ENCODE results near the gene PDZK1IP1.

The PDZK1IP1 gene

GRCh38 chr1:47219001-47219400, 29.2 kb upstream of the PDZK1IP1 start:
- WGBS (ENCODE audit: extremely low coverage, insufficient coverage, insufficient read length), result no CpG with 5 or more reads among the region's 4 CpGs
- H3K9me3 ChIP-seq (ENCODE audit: insufficient read depth, low read depth, low read length), result peaks cover 8% of the 10 kb centered on the region

GRCh38 chr1:47216278-47217059, 26.6 kb upstream of the PDZK1IP1 start:
- H4K91ac ChIP-seq (ENCODE audit: low read depth, low read length), result no peak overlapping the region
- H3K27me3 ChIP-seq (ENCODE audit: insufficient read depth, low read length), result no peaks in the 10 kb centered on the region
- no peaks in the 10 kb centered on the region for H3K4me1 ChIP-seq (ENCODE audit: control insufficient read depth in 1 of 2, insufficient read depth in 2 of 2, low read length in 2 of 2)
- H2AK5ac ChIP-seq (ENCODE audit: low read length), result no peak overlapping the region
- no peaks in the 10 kb centered on the region for H3K79me1 ChIP-seq (ENCODE audit: low read length)
- no peak overlapping the region for H3K14ac ChIP-seq (ENCODE audit: low read length)
- no peaks in the 10 kb centered on the region for H3K36me3 ChIP-seq (ENCODE audit: control insufficient read depth in 1 of 2, insufficient read depth in 2 of 2, low read length in 2 of 2)
- no peak overlapping the region for H2BK12ac ChIP-seq (ENCODE audit: low read length)
- H3K18ac ChIP-seq (ENCODE audit: low read length), result no peak overlapping the region
- no peak overlapping the region for H4K8ac ChIP-seq (ENCODE audit: low read depth, low read length)
- H3K4me3 ChIP-seq (ENCODE audit: low read depth, low read length), result no peak overlapping the region
- H3K79me2 ChIP-seq (ENCODE audit: control insufficient read depth, insufficient read depth, low read length, poor library complexity), result no peaks in the 10 kb centered on the region
- peak; percentile 43 to 62 for DNase-seq
- no peak overlapping the region for H2BK120ac ChIP-seq (ENCODE audit: insufficient read depth, low read length, poor library complexity)
- no peak overlapping the region for H3K4ac ChIP-seq (ENCODE audit: low read depth, low read length)
- H2BK5ac ChIP-seq (ENCODE audit: low read depth, low read length, poor library complexity), result no peak overlapping the region
- H3K27ac ChIP-seq (ENCODE audit: low read depth, low read length), result no peak overlapping the region
- H2AFZ ChIP-seq (ENCODE audit: insufficient read depth, low read length, poor library complexity), result no peak overlapping the region
- no peak overlapping the region for H3K9ac ChIP-seq (ENCODE audit: low read length)
- no peak overlapping the region for H4K12ac ChIP-seq (ENCODE audit: low read depth, low read length)
- no peak overlapping the region for H3K23ac ChIP-seq (ENCODE audit: low read length)
- no peaks in the 10 kb centered on the region for H3K9me3 ChIP-seq (ENCODE audit: insufficient read depth, low read depth, low read length)
- WGBS (ENCODE audit: extremely low coverage, insufficient coverage, insufficient read length), result no CpG with 5 or more reads among the region's 12 CpGs
- no peak overlapping the region for H3K4me2 ChIP-seq (ENCODE audit: low read length)

More at GRCh38 chr1:47219001-47219400, 29.2 kb upstream of the PDZK1IP1 start:
- no peak overlapping the region for H3K23ac ChIP-seq (ENCODE audit: low read length)
- no peak overlapping the region for H4K8ac ChIP-seq (ENCODE audit: low read depth, low read length)
- no peak overlapping the region for H3K27ac ChIP-seq (ENCODE audit: low read depth, low read length)
- no peak overlapping the region for H3K4me3 ChIP-seq (ENCODE audit: low read depth, low read length)
- no peak overlapping the region for H4K91ac ChIP-seq (ENCODE audit: low read depth, low read length)
- no peaks in the 10 kb centered on the region for H3K36me3 ChIP-seq (ENCODE audit: control insufficient read depth in 1 of 2, insufficient read depth in 2 of 2, low read length in 2 of 2)
- no peaks in the 10 kb centered on the region for H3K79me1 ChIP-seq (ENCODE audit: low read length)
- H3K18ac ChIP-seq (ENCODE audit: low read length), result no peak overlapping the region
- no peak overlapping the region for H3K14ac ChIP-seq (ENCODE audit: low read length)
- no peak overlapping the region for H2AK5ac ChIP-seq (ENCODE audit: low read length)
- no peak overlapping the region for H2BK5ac ChIP-seq (ENCODE audit: low read depth, low read length, poor library complexity)
- H3K4me1 ChIP-seq (ENCODE audit: control insufficient read depth in 1 of 2, insufficient read depth in 2 of 2, low read length in 2 of 2), result no peaks in the 10 kb centered on the region
- H2BK120ac ChIP-seq (ENCODE audit: insufficient read depth, low read length, poor library complexity), result no peak overlapping the region
- peaks cover 16% of the 10 kb centered on the region for H3K27me3 ChIP-seq (ENCODE audit: insufficient read depth, low read length)
- no peak for DNase-seq
- no peak overlapping the region for H3K9ac ChIP-seq (ENCODE audit: low read length)
- no peak overlapping the region for H3K4me2 ChIP-seq (ENCODE audit: low read length)
- H3K79me2 ChIP-seq (ENCODE audit: control insufficient read depth, insufficient read depth, low read length, poor library complexity), result no peaks in the 10 kb centered on the region
- H3K4ac ChIP-seq (ENCODE audit: low read depth, low read length), result no peak overlapping the region
- no peak overlapping the region for H2BK12ac ChIP-seq (ENCODE audit: low read length)
- no peak overlapping the region for H2AFZ ChIP-seq (ENCODE audit: insufficient read depth, low read length, poor library complexity)
- H4K12ac ChIP-seq (ENCODE audit: low read depth, low read length), result no peak overlapping the region

GRCh38 chr1:47215713-47216112, 25.9 kb upstream of the PDZK1IP1 start:
- Histone ChIP-seq H3K27me3 (ENCODE audit: insufficient read depth, low read length) (no peaks in the 10 kb centered on the region), H2BK5ac (ENCODE audit: low read depth, low read length, poor library complexity) (no peak overlapping the region), H2AFZ (ENCODE audit: insufficient read depth, low read length, poor library complexity) (no peak overlapping the region), H3K4me1 (ENCODE audit: control insufficient read depth in 1 of 2, insufficient read depth in 2 of 2, low read length in 2 of 2) (peaks cover 0 to under 1% of the 10 kb centered on the region in 2 experiments), H2BK12ac (ENCODE audit: low read length) (no peak overlapping the region), H3K4me2 (ENCODE audit: low read length) (no peak overlapping the region), H3K27ac (ENCODE audit: low read depth, low read length) (no peak overlapping the region), H3K9ac (ENCODE audit: low read length) (no peak overlapping the region), H3K79me2 (ENCODE audit: control insufficient read depth, insufficient read depth, low read length, poor library complexity) (no peaks in the 10 kb centered on the region), H2AK5ac (ENCODE audit: low read length) (no peak overlapping the region), H3K9me3 (ENCODE audit: insufficient read depth, low read depth, low read length) (no peaks in the 10 kb centered on the region), H4K91ac (ENCODE audit: low read depth, low read length) (no peak overlapping the region), H4K8ac (ENCODE audit: low read depth, low read length) (no peak overlapping the region), H3K23ac (ENCODE audit: low read length) (no peak overlapping the region), H3K4ac (ENCODE audit: low read depth, low read length) (no peak overlapping the region), H3K79me1 (ENCODE audit: low read length) (no peaks in the 10 kb centered on the region), H3K4me3 (ENCODE audit: low read depth, low read length) (no peak overlapping the region), H3K18ac (ENCODE audit: low read length) (no peak overlapping the region), H3K36me3 (ENCODE audit: control insufficient read depth in 1 of 2, insufficient read depth in 2 of 2, low read length in 2 of 2) (no peaks in the 10 kb centered on the region), H4K12ac (ENCODE audit: low read depth, low read length) (no peak overlapping the region), H2BK120ac (ENCODE audit: insufficient read depth, low read length, poor library complexity) (no peak overlapping the region), H3K14ac (ENCODE audit: low read length) (no peak overlapping the region)
- no peak for DNase-seq
- no CpG with 5 or more reads among the region's 4 CpGs for WGBS (ENCODE audit: extremely low coverage, insufficient coverage, insufficient read length)

GRCh38 chr1:47214549-47214948, 24.7 kb upstream of the PDZK1IP1 start:
- Histone ChIP-seq H3K4me3 (ENCODE audit: low read depth, low read length) (no peak overlapping the region), H2BK120ac (ENCODE audit: insufficient read depth, low read length, poor library complexity) (no peak overlapping the region), H3K4me2 (ENCODE audit: low read length) (no peak overlapping the region), H3K36me3 (ENCODE audit: control insufficient read depth in 1 of 2, insufficient read depth in 2 of 2, low read length in 2 of 2) (no peaks in the 10 kb centered on the region), H3K4ac (ENCODE audit: low read depth, low read length) (no peak overlapping the region), H4K8ac (ENCODE audit: low read depth, low read length) (no peak overlapping the region), H4K12ac (ENCODE audit: low read depth, low read length) (no peak overlapping the region), H2BK12ac (ENCODE audit: low read length) (no peak overlapping the region), H3K18ac (ENCODE audit: low read length) (no peak overlapping the region), H2AFZ (ENCODE audit: insufficient read depth, low read length, poor library complexity) (no peak overlapping the region), H3K79me2 (ENCODE audit: control insufficient read depth, insufficient read depth, low read length, poor library complexity) (no peaks in the 10 kb centered on the region), H3K14ac (ENCODE audit: low read length) (no peak overlapping the region), H3K79me1 (ENCODE audit: low read length) (no peaks in the 10 kb centered on the region), H2AK5ac (ENCODE audit: low read length) (no peak overlapping the region), H2BK5ac (ENCODE audit: low read depth, low read length, poor library complexity) (no peak overlapping the region), H3K23ac (ENCODE audit: low read length) (peak overlapping the region; percentile 18), H3K4me1 (ENCODE audit: control insufficient read depth in 1 of 2, insufficient read depth in 2 of 2, low read length in 2 of 2) (peaks cover 0 to 5% of the 10 kb centered on the region in 2 experiments), H3K9ac (ENCODE audit: low read length) (no peak overlapping the region), H3K9me3 (ENCODE audit: insufficient read depth, low read depth, low read length) (no peaks in the 10 kb centered on the region), H4K91ac (ENCODE audit: low read depth, low read length) (no peak overlapping the region), H3K27me3 (ENCODE audit: insufficient read depth, low read length) (peaks cover 2% of the 10 kb centered on the region), H3K27ac (ENCODE audit: low read depth, low read length) (no peak overlapping the region)
- no peak for DNase-seq
- no CpG with 5 or more reads among the region's 3 CpGs for WGBS (ENCODE audit: extremely low coverage, insufficient coverage, insufficient read length)

All from trophoblast cell (in vitro differentiated cells and primary cell).